ENCODE results near the gene PTPN14. TPM values are rescaled to one million over a fixed set of nuclear protein-coding genes. Genes with fewer than 3 reads are reported as not detected.

The PTPN14 gene
- total and polyA plus RNA-seq, 2 of the 8 experiments (the other 6 are each of a cell fraction or from before 2014, with no cell fraction given) = 14.4 to 93.6 TPM

- no peak for TF ChIP-seq E2F6 (IDR thresholded peaks at IDR 0.05)
- no peak for TF ChIP-seq CBX5 (IDR thresholded peaks at IDR 0.05; ENCODE audit: low read depth, low read length)
Observed at GRCh38 chr1:214384373-214385079, 166.9 kb downstream of the PTPN14 start (continued).
